ENCODE data around the gene ZNF729.
"Not testable (repeated sequence)": the region's sequence is repeated elsewhere in the genome, so short reads cannot be mapped to it uniquely, and the experiment has no call there.

ZNF729 gene

GRCh38 chr19:22257916-22258315, 28.3 kb upstream of the ZNF729 start:
- no peaks in the 10 kb centered on the region for H4K20me1 ChIP-seq (ENCODE audit: insufficient read depth, low read length)
- H3K27ac ChIP-seq (ENCODE audit: low read length), result no peak overlapping the region
- H3K4me3 ChIP-seq (ENCODE audit: low read depth in 1 of 2, low read length in 2 of 2), result no peak overlapping the region
- no peaks in the 10 kb centered on the region for H3K79me2 ChIP-seq (ENCODE audit: insufficient read depth, low read length)
- H3K4me2 ChIP-seq (ENCODE audit: insufficient read depth, low read length), result no peak overlapping the region
- H3K9ac ChIP-seq (ENCODE audit: low read depth, low read length), result no peak overlapping the region
- DNase-seq, result no peak
- TF ChIP-seq EZH2 (IDR thresholded peaks at IDR 0.05; ENCODE audit: borderline replicate concordance, low read depth, low read length, severe bottlenecking) (no peak), CTCF (IDR thresholded peaks at IDR 0.05; ENCODE audit: borderline replicate concordance, extremely low read depth, low read length, poor library complexity, severe bottlenecking) (no peak)
- no peak for ATAC-seq (ENCODE audit: insufficient read depth, low read depth)
- no peaks in the 10 kb centered on the region for H3K36me3 ChIP-seq (ENCODE audit: insufficient read depth, low read length)
- H3K9me3 ChIP-seq (ENCODE audit: insufficient read depth, low read length, severe bottlenecking), result no peaks in the 10 kb centered on the region
- no peaks in the 10 kb centered on the region for H3K4me1 ChIP-seq (ENCODE audit: insufficient read depth, low read length)
- H3K27me3 ChIP-seq (ENCODE audit: insufficient read depth, low read length, poor library complexity), result no peaks in the 10 kb centered on the region
- no peak overlapping the region for H2AFZ ChIP-seq (ENCODE audit: low read depth, low read length)

- Histone ChIP-seq H3K36me3 (ENCODE audit: insufficient read depth, low read length) (no peaks in the 10 kb centered on the region), H3K79me2 (ENCODE audit: insufficient read depth, low read length) (no peaks in the 10 kb centered on the region), H3K27ac (ENCODE audit: low read length) (no peak overlapping the region), H3K9me3 (ENCODE audit: insufficient read depth, low read length, severe bottlenecking) (no peaks in the 10 kb centered on the region), H3K4me1 (ENCODE audit: insufficient read depth, low read length) (no peaks in the 10 kb centered on the region), H3K9ac (ENCODE audit: low read depth, low read length) (no peak overlapping the region), H4K20me1 (ENCODE audit: insufficient read depth, low read length) (no peaks in the 10 kb centered on the region), H3K27me3 (ENCODE audit: insufficient read depth, low read length, poor library complexity) (no peaks in the 10 kb centered on the region), H3K4me3 (ENCODE audit: low read depth in 1 of 2, low read length in 2 of 2) (no peak overlapping the region), H3K4me2 (ENCODE audit: insufficient read depth, low read length) (no peak overlapping the region), H2AFZ (ENCODE audit: low read depth, low read length) (no peak overlapping the region)
- ATAC-seq (ENCODE audit: insufficient read depth, low read depth), result no peak
- DNase-seq, result no peak
- TF ChIP-seq CTCF (IDR thresholded peaks at IDR 0.05; ENCODE audit: borderline replicate concordance, extremely low read depth, low read length, poor library complexity, severe bottlenecking), result no peak
- no peak for TF ChIP-seq EZH2 (IDR thresholded peaks at IDR 0.05; ENCODE audit: borderline replicate concordance, low read depth, low read length, severe bottlenecking)
Measured at GRCh38 chr19:22260499-22260898, 25.7 kb upstream of the ZNF729 start.

- TF ChIP-seq CTCF (IDR thresholded peaks at IDR 0.05; ENCODE audit: borderline replicate concordance, extremely low read depth, low read length, poor library complexity, severe bottlenecking), result no peak
- no peak for TF ChIP-seq EZH2 (IDR thresholded peaks at IDR 0.05; ENCODE audit: borderline replicate concordance, low read depth, low read length, severe bottlenecking)
- no peaks in the 10 kb centered on the region for H3K9me3 ChIP-seq (ENCODE audit: insufficient read depth, low read length, severe bottlenecking)
- no peaks in the 10 kb centered on the region for H3K79me2 ChIP-seq (ENCODE audit: insufficient read depth, low read length)
- DNase-seq (no peak), ATAC-seq (ENCODE audit: insufficient read depth, low read depth) (no peak)
- no peak overlapping the region for H2AFZ ChIP-seq (ENCODE audit: low read depth, low read length)
- H3K9ac ChIP-seq (ENCODE audit: low read depth, low read length), result no peak overlapping the region
- no peak overlapping the region for H3K4me2 ChIP-seq (ENCODE audit: insufficient read depth, low read length)
- H4K20me1 ChIP-seq (ENCODE audit: insufficient read depth, low read length), result no peaks in the 10 kb centered on the region
- no peak overlapping the region for H3K4me3 ChIP-seq (ENCODE audit: low read depth in 1 of 2, low read length in 2 of 2)
- H3K27ac ChIP-seq (ENCODE audit: low read length), result no peak overlapping the region
- no peaks in the 10 kb centered on the region for H3K36me3 ChIP-seq (ENCODE audit: insufficient read depth, low read length)
- no peaks in the 10 kb centered on the region for H3K27me3 ChIP-seq (ENCODE audit: insufficient read depth, low read length, poor library complexity)
- H3K4me1 ChIP-seq (ENCODE audit: insufficient read depth, low read length), result no peaks in the 10 kb centered on the region
Measured at GRCh38 chr19:22261596-22261995, 24.6 kb upstream of the ZNF729 start.

- DNase-seq (no peak), ATAC-seq (ENCODE audit: insufficient read depth, low read depth) (no peak)
- Histone ChIP-seq H3K4me2 (ENCODE audit: insufficient read depth, low read length) (no peak overlapping the region), H2AFZ (ENCODE audit: low read depth, low read length) (no peak overlapping the region), H3K27ac (ENCODE audit: low read length) (no peak overlapping the region), H3K4me1 (ENCODE audit: insufficient read depth, low read length) (no peaks in the 10 kb centered on the region), H3K27me3 (ENCODE audit: insufficient read depth, low read length, poor library complexity) (no peaks in the 10 kb centered on the region), H3K9me3 (ENCODE audit: insufficient read depth, low read length, severe bottlenecking) (no peaks in the 10 kb centered on the region), H3K4me3 (ENCODE audit: low read depth in 1 of 2, low read length in 2 of 2) (no peak overlapping the region), H3K79me2 (ENCODE audit: insufficient read depth, low read length) (no peaks in the 10 kb centered on the region), H3K9ac (ENCODE audit: low read depth, low read length) (no peak overlapping the region), H4K20me1 (ENCODE audit: insufficient read depth, low read length) (no peaks in the 10 kb centered on the region), H3K36me3 (ENCODE audit: insufficient read depth, low read length) (no peaks in the 10 kb centered on the region)
- TF ChIP-seq EZH2 (IDR thresholded peaks at IDR 0.05; ENCODE audit: borderline replicate concordance, low read depth, low read length, severe bottlenecking) (no peak), CTCF (IDR thresholded peaks at IDR 0.05; ENCODE audit: borderline replicate concordance, extremely low read depth, low read length, poor library complexity, severe bottlenecking) (no peak)
Measured at GRCh38 chr19:22263121-22263520, 23.1 kb upstream of the ZNF729 start.

GRCh38 chr19:22321554-22321953, 35.3 kb downstream of the ZNF729 start:
- not testable (repeated sequence) for H3K27ac ChIP-seq (ENCODE audit: low read length); H3K27me3 ChIP-seq (ENCODE audit: insufficient read depth, low read length, poor library complexity); H3K4me1 ChIP-seq (ENCODE audit: insufficient read depth, low read length); H3K4me3 ChIP-seq (ENCODE audit: low read depth in 1 of 2, low read length in 2 of 2); H3K79me2 ChIP-seq (ENCODE audit: insufficient read depth, low read length); DNase-seq; H3K36me3 ChIP-seq (ENCODE audit: insufficient read depth, low read length); H4K20me1 ChIP-seq (ENCODE audit: insufficient read depth, low read length); H3K9ac ChIP-seq (ENCODE audit: low read depth, low read length); H2AFZ ChIP-seq (ENCODE audit: low read depth, low read length); ATAC-seq (ENCODE audit: insufficient read depth, low read depth); H3K4me2 ChIP-seq (ENCODE audit: insufficient read depth, low read length); H3K9me3 ChIP-seq (ENCODE audit: insufficient read depth, low read length, severe bottlenecking)

All from DND-41 (cell line).